Measurements from ENCODE around the gene PRAMEF11. TPM values are rescaled to one million over a fixed set of nuclear protein-coding genes. Genes with fewer than 3 reads are reported as not detected.

Gene PRAMEF11
- total RNA-seq, 2 experiments from 2014 or later, result not detected

- Histone ChIP-seq H3K36me3 (ENCODE audit: insufficient read depth, low read length) (no peaks in the 10 kb centered on the region), H3K9me2 (ENCODE audit: insufficient read depth, low read length) (no peaks in the 10 kb centered on the region), H3K9me3 (ENCODE audit: low read length) (no peaks in the 10 kb centered on the region), H3K27ac (ENCODE audit: low read depth, low read length, poor library complexity, severe bottlenecking) (no peak overlapping the region), H4K20me1 (ENCODE audit: insufficient read depth, low read length) (no peaks in the 10 kb centered on the region), H3K4me1 (ENCODE audit: insufficient read depth, low read length, poor library complexity, severe bottlenecking) (no peaks in the 10 kb centered on the region), H3K4me2 (ENCODE audit: low read length) (no peak overlapping the region), H2AFZ (ENCODE audit: low read length) (no peak overlapping the region), H3K79me2 (ENCODE audit: insufficient read depth, low read depth, low read length) (no peaks in the 10 kb centered on the region), H3K4me3 (ENCODE audit: low read depth, low read length, poor library complexity, severe bottlenecking) (no peak overlapping the region)
- intact Hi-C loops (cut with micrococcal nuclease; ENCODE audit: unreplicated experiment), result no loop called here
- no peak for DNase-seq (ENCODE audit: low spot score)
- TF ChIP-seq EZH2phosphoT487 (IDR thresholded peaks at IDR 0.05; ENCODE audit: borderline replicate concordance, low read depth, low read length) (no peak), CTCF (conservative IDR thresholded peaks at IDR 0.05; ENCODE audit: low read length) (no peak)
- ChIA-PET CTCF (ENCODE audit: unreplicated experiment) (no interaction called here), POLR2A (no interaction called here)
- BruUV-seq (replicated peaks), result no TSS peak
These were observed 56.3 kb downstream of the PRAMEF11 start for GRCh38 chr1:12774801-12775345.

Other genes with a start within 250 kb of the PRAMEF11 start
- not detected in 2 replicates for gene DHRS3, start 213.2 kb downstream of the PRAMEF11 start, total RNA-seq (2014; rRNA removed; shearing (Covaris generic))
- gene DHRS3, start 213.2 kb downstream of the PRAMEF11 start, total RNA-seq (2022), result not detected in 2 replicates
- gene AADACL4, start 187.3 kb downstream of the PRAMEF11 start, total RNA-seq (2014; rRNA removed; shearing (Covaris generic)), result not detected in 2 replicates
- not detected in 2 replicates for gene AADACL4, start 187.3 kb downstream of the PRAMEF11 start, total RNA-seq (2022)
- not detected in 2 replicates for gene AADACL3, start 115.3 kb downstream of the PRAMEF11 start, total RNA-seq (2014; rRNA removed; shearing (Covaris generic))
- gene AADACL3, start 115.3 kb downstream of the PRAMEF11 start, total RNA-seq (2022), result not detected in 2 replicates
- gene CFAP107, start 85.2 kb downstream of the PRAMEF11 start, total RNA-seq (2014; rRNA removed; shearing (Covaris generic)), result not detected in 2 replicates
- not detected in 2 replicates for gene CFAP107, start 85.2 kb downstream of the PRAMEF11 start, total RNA-seq (2022)
- not detected in 2 replicates for gene PRAMEF12, start 57.7 kb downstream of the PRAMEF11 start, total RNA-seq (2014; rRNA removed; shearing (Covaris generic))
- not detected in 2 replicates for gene PRAMEF12, start 57.7 kb downstream of the PRAMEF11 start, total RNA-seq (2022)
- not detected in 2 replicates for gene PRAMEF1, start 40.0 kb downstream of the PRAMEF11 start, total RNA-seq (2014; rRNA removed; shearing (Covaris generic))
- gene PRAMEF1, start 40.0 kb downstream of the PRAMEF11 start, total RNA-seq (2022), result not detected in 2 replicates
- not detected in 2 replicates for gene HNRNPCL1, start 17.3 kb upstream of the PRAMEF11 start, total RNA-seq (2014; rRNA removed; shearing (Covaris generic))
- gene HNRNPCL1, start 17.3 kb upstream of the PRAMEF11 start, total RNA-seq (2022), result not detected in 2 replicates
- not detected in 2 replicates for gene PRAMEF2, start 25.7 kb upstream of the PRAMEF11 start, total RNA-seq (2014; rRNA removed; shearing (Covaris generic))
- not detected in 2 replicates for gene PRAMEF2, start 25.7 kb upstream of the PRAMEF11 start, total RNA-seq (2022)
- gene PRAMEF4, start 54.8 kb upstream of the PRAMEF11 start, total RNA-seq (2014; rRNA removed; shearing (Covaris generic)), result not detected in 2 replicates
- not detected in 2 replicates for gene PRAMEF4, start 54.8 kb upstream of the PRAMEF11 start, total RNA-seq (2022)
- gene PRAMEF10, start 66.9 kb upstream of the PRAMEF11 start, total RNA-seq (2014; rRNA removed; shearing (Covaris generic)), result not detected in 2 replicates
- not detected in 2 replicates for gene PRAMEF10, start 66.9 kb upstream of the PRAMEF11 start, total RNA-seq (2022)
- gene PRAMEF7, start 85.2 kb upstream of the PRAMEF11 start, total RNA-seq (2014; rRNA removed; shearing (Covaris generic)), result not detected in 2 replicates
- gene PRAMEF7, start 85.2 kb upstream of the PRAMEF11 start, total RNA-seq (2022), result not detected in 2 replicates
- gene PRAMEF6, start 116.2 kb upstream of the PRAMEF11 start, total RNA-seq (2014; rRNA removed; shearing (Covaris generic)), result not detected in 2 replicates
- gene PRAMEF6, start 116.2 kb upstream of the PRAMEF11 start, total RNA-seq (2022), result not detected in 2 replicates
- not detected in 2 replicates for gene PRAMEF27, start 225.2 kb upstream of the PRAMEF11 start, total RNA-seq (2014; rRNA removed; shearing (Covaris generic))
- not detected in 2 replicates for gene PRAMEF27, start 225.2 kb upstream of the PRAMEF11 start, total RNA-seq (2022)
- gene HNRNPCL3, start 229.4 kb upstream of the PRAMEF11 start, total RNA-seq (2014; rRNA removed; shearing (Covaris generic)), result not detected in 2 replicates
- not detected in 2 replicates for gene HNRNPCL3, start 229.4 kb upstream of the PRAMEF11 start, total RNA-seq (2022)
- gene PRAMEF25, start 239.4 kb upstream of the PRAMEF11 start, total RNA-seq (2014; rRNA removed; shearing (Covaris generic)), result not detected in 2 replicates
- not detected in 2 replicates for gene PRAMEF25, start 239.4 kb upstream of the PRAMEF11 start, total RNA-seq (2022)

All from OCI-LY7 (cell line).